GM21526 (cell line): ENCODE data around the gene MBNL1.
A peak's percentile ranks its signal among the peaks of the same experiment; 100 is the strongest.
"Not testable (repeated sequence)": the region's sequence is repeated elsewhere in the genome, so short reads cannot be mapped to it uniquely, and the experiment has no call there.

Source experiments
- ATAC-seq: cut with Tn5 transposase; IDR thresholded peaks from one replicate; pipeline ENCODE4 v1.9.1; 2021; ENCODE audit warnings: moderate library complexity; ENCODE audit not compliant: unreplicated experiment, low FRiP score

Gene MBNL1

DNA sequence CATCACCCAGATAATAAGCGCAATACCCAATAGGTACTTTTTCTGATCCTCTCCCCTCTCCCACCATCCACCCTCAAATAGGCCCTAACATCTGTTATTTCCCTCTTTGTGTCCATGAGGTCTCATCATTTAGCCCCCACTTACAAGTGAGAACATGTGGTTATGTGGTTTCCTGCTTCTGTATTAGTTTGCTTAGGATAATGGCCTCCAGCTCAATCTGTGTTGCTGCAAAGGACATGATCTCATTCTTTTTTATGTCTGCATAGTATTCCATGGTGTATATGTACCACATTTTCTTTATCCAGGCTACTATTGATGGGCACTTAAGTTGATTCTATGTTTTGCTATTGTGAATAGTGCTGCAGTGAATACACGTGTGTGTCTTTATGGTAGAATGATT, 165.4 kb downstream of the MBNL1 start:
- no peak for ATAC-seq

DNA sequence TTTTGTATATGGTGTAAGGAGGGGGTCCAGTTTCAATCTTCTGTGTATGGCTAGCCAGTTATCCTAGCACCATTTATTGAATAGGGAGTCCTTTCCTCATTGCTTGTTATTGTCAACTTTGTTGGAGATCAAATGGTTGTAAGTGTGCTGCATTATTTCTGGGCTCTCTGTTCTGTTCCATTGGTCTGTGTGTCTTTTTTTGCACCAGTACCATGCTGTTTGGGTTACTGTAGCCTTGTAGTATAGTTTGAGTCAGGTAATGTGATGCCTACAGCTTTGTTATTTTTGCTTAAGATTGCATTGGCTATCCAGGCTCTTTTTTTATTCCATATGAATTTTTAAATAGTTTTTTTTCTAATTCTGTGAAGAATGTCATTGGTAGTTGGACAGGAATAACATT, 166.5 kb downstream of the MBNL1 start:
- not testable (repeated sequence) for ATAC-seq

DNA sequence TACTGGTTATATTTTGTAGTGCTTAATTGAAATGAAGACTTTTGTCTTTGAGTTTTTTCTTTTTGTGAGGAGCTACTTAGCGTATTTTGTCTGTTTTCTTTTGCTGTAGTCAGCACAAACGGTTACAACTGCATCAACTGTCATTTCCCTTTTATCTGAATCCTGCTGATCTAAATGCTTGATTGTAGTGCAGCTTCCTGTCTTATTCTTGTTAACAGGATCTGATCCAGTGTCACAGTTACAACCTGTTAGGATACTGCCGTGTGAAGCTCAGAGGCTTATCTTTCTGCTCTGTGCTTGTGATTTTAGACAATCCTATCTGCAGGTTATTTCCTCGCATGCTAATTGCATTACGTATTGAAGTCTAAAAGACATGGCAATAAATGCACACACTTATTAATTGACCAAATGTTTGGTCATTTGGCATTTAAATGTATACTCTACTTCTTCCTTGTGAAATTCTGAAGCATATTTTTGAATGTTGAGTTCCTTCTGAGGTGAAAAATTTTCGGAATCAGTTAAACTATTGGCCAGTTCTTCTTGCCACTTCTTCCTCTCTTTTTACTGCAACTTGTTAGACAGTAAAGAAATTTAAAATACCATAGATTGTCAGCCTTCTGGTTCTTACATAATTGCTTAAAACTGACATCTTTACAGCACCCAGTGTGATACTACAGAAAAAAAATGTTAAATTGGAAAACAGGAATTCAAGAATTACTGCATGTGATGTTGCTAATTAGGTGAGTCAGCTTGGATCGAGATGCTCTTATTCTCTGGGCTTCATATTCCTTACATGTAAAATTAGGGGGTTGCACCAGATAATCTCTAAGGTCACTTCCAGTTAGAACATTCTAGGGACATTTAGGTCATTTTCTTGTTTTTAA, 168.2 kb downstream of the MBNL1 start:
- no peak for ATAC-seq

DNA sequence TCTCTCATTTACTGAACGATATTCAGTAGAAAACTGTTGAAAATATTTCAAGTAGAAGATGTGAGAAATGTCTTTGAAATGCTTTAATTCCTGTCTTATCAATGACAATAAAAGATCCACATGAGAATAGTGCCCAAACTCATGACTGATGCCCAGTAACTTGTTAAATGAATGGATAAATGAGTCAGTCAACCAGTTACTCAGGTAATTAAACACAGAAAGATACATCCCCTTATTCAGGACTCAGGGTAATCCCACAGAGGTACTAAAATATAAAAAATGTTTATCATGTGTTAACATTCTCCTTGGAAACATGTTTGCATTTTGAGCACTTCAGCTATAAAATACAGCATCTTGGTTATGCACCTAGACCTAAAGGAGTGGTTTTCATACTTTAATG, 169.5 kb downstream of the MBNL1 start:
- ATAC-seq: no peak

DNA sequence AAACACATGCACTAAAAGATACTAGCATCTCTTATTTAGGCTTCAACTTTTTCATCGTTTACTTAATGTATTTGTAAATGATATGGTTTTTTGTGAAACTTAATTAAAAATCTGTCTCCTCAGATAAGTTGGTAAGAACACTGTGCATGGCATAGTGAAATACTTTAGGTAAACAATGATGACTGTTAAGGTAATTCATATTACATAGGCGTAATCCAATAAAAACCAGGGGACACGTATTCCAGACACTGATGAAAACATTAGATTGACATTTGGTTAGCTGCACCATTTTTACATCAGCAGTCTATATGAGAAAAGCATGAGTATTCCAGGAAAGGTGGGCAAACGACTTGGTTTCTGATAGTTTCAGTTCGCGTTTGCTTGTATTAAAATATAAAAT, 170.0 kb downstream of the MBNL1 start:
- no peak for ATAC-seq

DNA sequence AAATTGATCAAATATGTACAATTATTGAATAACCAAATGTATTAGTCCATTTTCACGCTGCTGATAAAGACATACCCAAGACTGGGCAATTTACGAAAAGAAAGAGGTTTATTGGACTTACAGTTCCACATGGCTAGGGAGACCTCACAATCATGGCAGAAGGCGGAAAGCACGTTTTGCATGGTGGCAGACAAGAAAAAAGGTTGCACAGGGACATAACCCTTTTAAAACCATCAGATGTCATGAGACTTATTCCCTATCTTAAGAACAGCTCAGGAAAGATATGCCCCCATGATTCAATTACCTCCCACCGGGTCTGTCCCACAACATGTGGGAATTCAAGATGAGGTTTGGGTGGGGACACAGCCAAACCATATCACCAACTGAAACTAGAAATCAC, 171.5 kb downstream of the MBNL1 start:
- ATAC-seq: not testable (repeated sequence)

DNA sequence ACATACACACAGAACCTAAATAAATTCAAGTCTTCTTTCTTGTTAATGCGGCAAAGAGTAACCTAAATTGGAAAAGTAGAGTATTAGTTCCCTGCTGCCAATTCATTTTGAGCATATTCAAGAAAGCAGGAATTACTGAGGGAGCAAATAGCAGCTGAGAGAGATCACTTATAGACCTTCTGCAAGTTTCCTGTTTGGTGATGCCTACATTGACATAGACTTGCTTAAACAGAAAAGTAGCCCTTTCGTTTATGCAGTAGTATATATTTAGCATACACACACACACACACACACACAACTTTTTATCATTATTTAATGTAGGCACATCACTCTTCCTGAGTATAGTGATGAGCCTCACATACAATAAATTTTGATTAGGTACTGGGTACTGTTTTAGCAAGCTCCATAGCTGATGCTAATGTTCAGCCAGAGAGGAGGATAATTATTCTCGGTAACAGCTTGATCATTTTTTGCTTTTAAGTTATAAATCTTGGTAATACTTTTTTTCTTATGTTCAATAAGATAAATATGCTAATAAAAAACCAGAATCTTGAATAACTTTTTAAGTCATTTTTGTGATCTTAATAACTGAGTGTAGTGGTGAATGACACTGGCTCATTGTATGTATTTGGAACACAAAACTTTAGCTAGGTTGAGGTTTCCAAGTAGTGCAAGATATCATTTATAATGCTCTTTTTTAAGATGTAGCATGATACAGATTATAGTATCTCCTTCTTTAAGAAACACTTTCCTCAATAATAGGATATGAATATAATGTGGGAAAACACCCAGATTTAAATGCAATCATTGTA, 174.7 kb downstream of the MBNL1 start:
- ATAC-seq: peak; percentile 32

DNA sequence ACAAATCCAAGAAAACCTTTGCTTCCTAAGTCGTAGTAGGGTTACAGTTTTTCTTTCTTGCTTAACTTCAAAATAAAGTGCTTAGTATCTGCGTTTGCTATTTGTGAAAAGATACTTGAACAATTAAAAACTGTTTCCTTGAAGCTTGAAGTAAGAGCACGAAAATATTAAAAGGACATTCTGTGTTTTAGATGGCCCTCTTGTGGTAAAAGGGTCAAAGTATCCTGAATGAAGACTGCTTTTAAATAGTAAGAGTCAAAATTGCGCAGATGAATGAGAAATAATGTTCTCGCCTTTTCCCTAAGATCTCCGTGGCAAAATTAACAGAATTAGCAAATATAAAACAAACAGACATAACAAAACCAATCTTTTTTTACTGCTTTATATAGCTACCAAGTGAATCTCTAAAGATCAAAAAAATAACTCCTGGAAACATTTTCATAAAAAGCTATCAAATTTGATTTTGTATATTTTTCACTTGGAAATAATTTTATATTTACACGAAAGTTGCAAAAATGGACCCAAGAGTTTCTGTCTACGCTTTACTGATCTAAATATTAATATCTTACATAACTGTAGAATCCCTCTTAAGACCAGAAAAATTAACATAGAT, 175.4 kb downstream of the MBNL1 start:
- no peak for ATAC-seq

DNA sequence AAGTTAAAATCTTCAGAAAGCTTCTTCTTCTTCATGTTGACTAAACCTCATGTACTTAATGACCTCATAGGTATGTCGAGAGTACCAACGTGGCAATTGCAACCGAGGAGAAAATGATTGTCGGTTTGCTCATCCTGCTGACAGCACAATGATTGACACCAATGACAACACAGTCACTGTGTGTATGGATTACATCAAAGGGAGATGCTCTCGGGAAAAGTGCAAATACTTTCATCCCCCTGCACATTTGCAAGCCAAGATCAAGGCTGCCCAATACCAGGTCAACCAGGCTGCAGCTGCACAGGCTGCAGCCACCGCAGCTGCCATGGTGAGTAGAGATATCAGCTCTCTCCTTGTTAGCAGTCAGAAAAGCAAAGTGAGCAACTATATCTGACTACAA, 176.5 kb downstream of the MBNL1 start:
- ATAC-seq: no peak

DNA sequence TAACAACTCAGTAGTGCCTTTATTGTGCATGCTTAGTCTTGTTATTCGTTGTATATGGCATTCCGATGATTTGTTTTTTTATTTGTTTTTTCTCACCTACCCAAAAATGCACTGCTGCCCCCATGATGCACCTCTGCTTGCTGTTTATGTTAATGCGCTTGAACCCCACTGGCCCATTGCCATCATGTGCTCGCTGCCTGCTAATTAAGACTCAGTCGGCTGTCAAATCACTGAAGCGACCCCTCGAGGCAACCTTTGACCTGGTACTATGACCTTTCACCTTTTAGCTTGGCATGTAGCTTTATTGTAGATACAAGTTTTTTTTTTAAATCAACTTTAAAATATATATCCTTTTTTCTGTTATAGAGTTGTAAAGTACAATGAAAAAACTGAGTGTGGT, 177.8 kb downstream of the MBNL1 start:
- no peak for ATAC-seq

DNA sequence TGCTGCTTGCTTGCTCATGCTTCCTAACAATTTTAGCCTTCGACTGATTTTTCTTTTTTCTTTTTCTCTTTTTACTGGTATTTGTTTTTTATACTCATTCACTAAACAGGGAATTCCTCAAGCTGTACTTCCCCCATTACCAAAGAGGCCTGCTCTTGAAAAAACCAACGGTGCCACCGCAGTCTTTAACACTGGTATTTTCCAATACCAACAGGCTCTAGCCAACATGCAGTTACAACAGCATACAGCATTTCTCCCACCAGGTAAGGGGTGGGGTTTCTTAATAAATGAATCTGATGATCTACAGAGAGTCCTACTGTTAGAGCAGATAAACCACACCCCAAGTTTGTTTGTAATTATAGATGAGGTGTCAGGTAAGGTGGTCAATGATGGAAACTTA, 178.8 kb downstream of the MBNL1 start:
- no peak for ATAC-seq

DNA sequence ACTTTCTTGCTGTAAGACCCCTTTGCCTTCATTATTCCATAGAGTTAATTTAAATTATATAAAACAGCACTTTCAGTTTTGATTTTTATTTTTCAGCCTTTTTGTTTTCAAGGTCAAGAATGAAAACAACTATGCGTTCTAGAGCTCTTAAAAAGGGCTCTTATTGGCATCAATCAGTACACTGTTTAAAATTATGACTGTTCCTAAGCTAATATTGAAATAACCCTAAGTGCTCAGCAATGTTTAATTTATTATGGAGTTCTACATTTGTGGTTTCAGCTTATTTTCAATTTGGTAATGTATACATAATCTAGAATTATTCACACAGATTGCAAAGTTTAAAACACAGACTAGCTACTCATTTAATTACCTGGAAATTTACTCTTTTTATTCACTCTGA, 179.4 kb downstream of the MBNL1 start:
- no peak for ATAC-seq

DNA sequence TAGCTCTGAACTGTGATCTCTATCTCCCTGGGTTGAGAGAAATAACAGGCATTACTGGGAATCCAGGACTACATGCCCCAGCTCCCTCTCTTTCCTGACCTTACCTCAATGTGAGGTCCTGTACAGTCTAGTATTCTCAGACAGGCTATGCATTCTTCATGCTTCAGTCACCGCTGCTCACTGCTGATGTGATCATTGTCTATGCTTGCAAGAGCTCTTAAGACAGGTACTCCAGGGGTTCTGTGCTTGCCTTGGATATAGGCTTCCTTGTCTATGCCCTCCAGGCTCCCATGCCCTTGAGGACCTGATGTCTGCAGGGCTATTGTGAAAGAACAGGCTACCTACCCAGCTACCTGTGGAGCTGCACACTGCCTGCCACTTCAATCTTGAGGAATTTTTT, 183.6 kb downstream of the MBNL1 start:
- no peak for ATAC-seq

DNA sequence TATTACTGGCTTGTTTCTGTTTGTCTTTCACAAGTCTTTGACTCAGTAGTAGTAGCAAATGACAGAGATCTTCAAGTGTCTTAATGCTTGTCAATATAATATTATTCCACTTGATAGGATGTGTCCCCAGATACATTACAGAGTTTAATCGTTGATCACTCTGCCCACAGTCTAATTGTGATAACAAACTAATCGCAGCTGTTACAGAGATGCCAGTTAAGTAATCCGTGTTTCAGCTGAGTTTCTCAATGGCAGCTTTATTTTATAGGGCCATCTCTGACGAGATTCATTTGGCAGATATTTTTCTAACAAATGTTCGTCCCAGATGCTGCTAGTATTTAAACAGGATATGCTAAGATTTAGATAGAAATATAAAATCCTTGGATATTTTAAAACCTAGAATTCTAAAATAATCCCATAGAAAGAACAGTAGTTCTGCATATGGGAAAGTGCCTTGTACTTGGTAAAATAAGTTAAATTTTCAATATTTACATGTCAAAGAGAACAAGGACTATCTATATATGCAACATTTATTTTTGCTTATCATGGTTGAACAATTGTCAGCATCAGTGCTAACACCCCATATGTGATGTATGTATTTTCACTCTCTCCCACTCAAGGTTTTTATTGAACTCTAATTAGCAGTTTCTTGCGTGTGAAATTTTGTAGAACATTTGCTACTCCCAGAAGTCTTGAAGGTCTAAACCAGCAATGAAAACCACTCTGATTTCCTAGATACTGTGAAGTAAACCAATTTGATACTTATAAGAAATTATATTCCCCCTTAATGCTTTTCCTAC, 185.5 kb downstream of the MBNL1 start:
- no peak for ATAC-seq

DNA sequence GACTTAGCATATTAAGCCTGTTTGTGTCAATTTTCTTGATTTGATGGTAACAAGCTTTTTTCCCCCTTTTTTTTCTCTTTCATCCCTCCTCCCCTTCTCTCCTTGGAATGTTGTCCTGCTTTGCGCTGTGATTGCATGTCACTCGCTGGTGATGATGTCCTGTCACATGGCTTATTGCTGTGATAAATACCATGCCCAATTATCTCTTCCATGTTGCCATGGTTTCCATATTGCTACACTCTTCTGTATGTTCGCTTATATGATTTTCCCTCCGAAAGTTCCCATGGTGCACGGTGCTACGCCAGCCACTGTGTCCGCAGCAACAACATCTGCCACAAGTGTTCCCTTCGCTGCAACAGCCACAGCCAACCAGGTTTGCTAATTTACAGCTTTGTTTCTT, 187.3 kb downstream of the MBNL1 start:
- ATAC-seq: no peak

DNA sequence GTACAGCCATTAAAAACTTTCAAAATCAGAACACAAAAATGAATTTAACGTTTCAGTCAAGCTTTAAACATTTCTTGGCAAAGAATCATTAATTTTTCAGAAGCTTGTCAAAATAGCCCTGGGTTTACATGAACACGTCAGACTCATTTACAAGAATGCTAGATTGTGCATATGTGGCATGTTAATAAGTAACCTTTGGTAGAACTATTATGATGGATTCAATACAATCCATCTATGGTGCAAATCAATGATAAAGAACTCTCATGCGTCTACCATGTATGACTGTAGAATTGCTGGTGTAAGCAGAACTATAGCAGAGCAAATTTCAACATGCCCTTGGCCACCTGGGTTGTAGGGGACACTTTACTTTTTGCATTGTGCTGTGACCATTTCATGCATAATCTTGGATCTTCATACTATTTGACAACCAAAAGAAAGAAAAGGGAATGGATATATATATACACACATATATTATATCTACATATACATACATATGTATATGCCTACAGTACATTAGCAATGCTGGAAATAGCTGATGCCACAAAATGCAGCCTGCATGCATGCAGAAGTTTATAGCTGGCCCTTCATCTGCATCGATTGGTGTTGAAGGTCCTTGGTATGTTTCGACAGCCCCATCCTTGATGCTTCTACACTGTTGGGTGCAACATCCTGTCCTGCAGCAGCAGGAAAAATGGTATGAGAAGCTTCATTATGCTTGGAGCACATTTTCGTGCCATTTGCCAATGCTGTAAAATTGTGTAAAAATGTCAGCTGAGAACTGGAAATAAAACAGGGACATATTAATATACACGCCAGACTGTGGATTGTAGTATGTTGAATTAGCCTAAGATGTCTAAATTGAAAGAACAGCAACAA, 189.0 kb downstream of the MBNL1 start:
- ATAC-seq: no peak

DNA sequence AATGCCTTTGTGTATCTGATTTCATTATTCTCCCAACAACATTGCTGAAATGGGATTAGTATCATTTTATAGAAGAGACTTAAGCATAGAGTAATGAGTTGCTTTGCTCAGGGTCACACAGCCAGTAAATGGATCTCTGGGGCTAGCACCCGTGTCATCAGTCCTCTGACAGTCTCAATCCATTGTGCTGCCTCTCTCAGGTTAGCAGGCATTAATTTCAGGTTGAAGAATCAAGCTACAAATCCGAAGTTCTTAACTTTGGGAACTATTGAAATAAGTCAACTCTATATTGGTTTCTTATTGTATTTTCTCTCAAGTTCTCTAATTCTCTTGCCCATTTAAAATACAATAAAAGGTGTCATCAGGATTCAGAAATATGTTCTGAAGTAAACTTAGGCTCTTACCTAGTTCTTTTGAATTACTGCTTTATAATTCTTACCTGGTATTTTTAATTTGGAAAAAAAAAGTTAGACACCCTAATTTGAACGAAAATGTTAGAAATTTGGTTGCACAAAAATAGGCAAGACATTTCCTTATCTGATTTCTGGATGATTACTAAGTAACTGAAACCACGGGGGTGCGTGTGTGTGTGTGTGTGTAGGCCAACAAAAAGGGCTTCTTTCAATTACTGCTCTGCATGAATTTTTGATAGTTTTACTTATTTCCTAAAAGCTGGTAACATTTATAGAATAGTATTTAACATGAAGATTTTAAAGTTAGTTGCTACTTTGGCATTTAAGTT, 189.8 kb downstream of the MBNL1 start:
- ATAC-seq: no peak

DNA sequence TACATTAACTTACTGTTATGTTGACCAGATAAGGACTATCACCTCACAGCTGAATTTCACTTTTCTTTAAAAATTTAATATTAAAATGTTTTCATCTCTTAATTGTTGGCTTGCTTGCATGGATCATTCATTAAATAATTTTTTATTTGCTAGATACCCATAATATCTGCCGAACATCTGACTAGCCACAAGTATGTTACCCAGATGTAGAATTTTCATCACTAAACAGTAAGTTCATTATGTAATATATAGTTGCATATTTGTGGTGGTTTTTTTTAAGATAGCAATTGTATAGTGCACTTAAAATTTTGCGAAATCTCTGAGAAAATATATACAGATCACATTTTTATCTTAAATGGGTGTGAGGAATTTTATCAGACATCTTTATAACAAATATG, 190.4 kb downstream of the MBNL1 start:
- ATAC-seq: no peak

DNA sequence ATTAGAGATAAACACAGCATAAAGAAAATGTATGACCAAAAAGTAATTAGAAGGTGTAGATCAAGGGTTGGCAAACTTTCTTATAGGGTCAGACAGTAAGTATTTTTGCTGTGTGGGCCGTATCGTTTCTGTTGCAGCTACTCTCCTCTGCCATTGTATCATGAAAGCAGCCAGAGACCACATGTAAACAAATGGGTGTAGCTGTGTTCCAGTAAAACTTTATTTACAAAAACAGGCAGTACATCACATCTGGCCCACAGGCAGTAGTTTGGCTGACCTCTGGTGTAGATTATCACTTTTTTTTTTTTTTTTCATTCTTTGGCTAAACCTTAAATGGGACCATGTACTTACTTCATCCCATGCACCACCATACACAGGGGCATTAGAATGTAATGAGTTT, 190.8 kb downstream of the MBNL1 start:
- no peak for ATAC-seq
